Stimulated activated CD8-positive, alpha-beta memory T cell treated with anti-CD3 and anti-CD28 coated beads, Interleukin-15, amount 100 ng/mL, for 24 hours (primary cell): Measurements from ENCODE around the gene KRTAP22-2.

Experiments used
- DNase-seq: peaks from one replicate; pipeline ENCODE4 v3.0.0-alpha.2; 2020; ENCODE audit warnings: low read depth

KRTAP22-2 gene

GRCh38 chr21:30563072-30563471, 27.1 kb downstream of the KRTAP22-2 start:
- no peak for DNase-seq

- no peak for DNase-seq
Observed at GRCh38 chr21:30561957-30562356, 28.2 kb downstream of the KRTAP22-2 start.

- DNase-seq = no peak
Observed at GRCh38 chr21:30561264-30561895, 28.8 kb downstream of the KRTAP22-2 start, which contains the start of gene KRTAP19-7. KRTAP19-7 (minus strand) TSS chr21:30561314; CDS start chr21:30561289, 25 bp downstream.

DNA sequence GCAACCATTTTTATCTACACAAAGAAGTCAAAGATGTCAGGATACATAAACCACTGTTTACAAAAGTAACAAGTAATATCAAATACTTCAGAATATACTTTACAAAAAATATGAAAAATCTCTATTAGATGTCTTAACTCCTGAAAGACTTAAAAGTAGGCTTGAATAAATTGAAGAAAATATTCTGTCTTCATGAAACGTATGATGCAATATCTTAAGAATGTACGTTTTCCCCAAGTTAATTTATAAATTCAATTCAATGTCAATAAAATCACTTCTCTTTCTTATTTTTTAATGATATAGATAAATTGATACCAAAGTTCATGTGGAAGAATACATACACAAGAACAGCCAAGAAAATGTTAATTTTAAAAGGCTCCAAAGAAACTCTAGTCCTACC, 35.1 kb downstream of the KRTAP22-2 start:
- no peak for DNase-seq

- no peak for DNase-seq
Observed at GRCh38 chr21:30552782-30553181, 37.4 kb downstream of the KRTAP22-2 start.

- no peak for DNase-seq
Observed at GRCh38 chr21:30541764-30542163, 48.4 kb downstream of the KRTAP22-2 start, which contains the start of gene KRTAP19-6. KRTAP19-6 (minus strand) TSS chr21:30541864; CDS start chr21:30541833, 31 bp downstream.
